Gastrocnemius medialis (tissue), 4 donors: ENCODE measurements around the gene VPS4A. TPM values are rescaled to one million over a fixed set of nuclear protein-coding genes. Genes with fewer than 3 reads are reported as not detected.
A peak's percentile ranks its signal among the peaks of the same experiment; 100 is the strongest.

Experiments
- ATAC-seq, 2 donors: fragments of 150-250 bp; one replicate each; pipeline ENCODE4 v1.9.1; 2016
- DNase-seq, 2 donors: peaks; one replicate each; pipeline ENCODE4 v3.0.0-alpha.2; 2019
- H3K27ac ChIP-seq, 4 donors: fragments of 200-600 bp; sonication (generic); 1 replicate in 1 of 4; 2 replicates in 3 of 4; pipeline ENCODE4 v1.5.1; 2016 to 2018; ENCODE audit warnings: mild to moderate bottlenecking in 2 of 4, moderate library complexity in 1 of 4
- H3K27me3 ChIP-seq, 3 donors: fragments of 200-600 bp; sonication (generic) in 2 of 3; 1 replicate in 1 of 3; 2 replicates in 2 of 3; pipeline versions ENCODE4 v1.5.1 to v1.6.0; 2016 to 2019; ENCODE audit warnings: mild to moderate bottlenecking in 1 of 3, moderate library complexity in 1 of 3
- H3K36me3 ChIP-seq, 2 donors: fragments of 200-600 bp; sonication (generic) in 1 of 2; one replicate each; pipeline ENCODE4 v1.5.1; 2017 to 2018
- H3K4me1 ChIP-seq, 2 donors: fragments of 200-600 bp; sonication (generic) in 1 of 2; one replicate each; pipeline ENCODE4 v1.5.1; 2016 to 2017; ENCODE audit warnings: mild to moderate bottlenecking in 2 of 2
- H3K4me3 ChIP-seq, 4 donors: fragments of 200-600 bp; sonication (generic) in 3 of 4; 1 replicate in 1 of 4; 2 replicates in 3 of 4; pipeline ENCODE4 v1.5.1; 2016 to 2019; ENCODE audit warnings: mild to moderate bottlenecking in 2 of 4
- H3K9me3 ChIP-seq, 3 donors: fragments of 200-600 bp; sonication (generic) in 2 of 3; 1 replicate in 1 of 3; 2 replicates in 2 of 3; pipeline ENCODE4 v1.5.1; 2016 to 2019
- POLR2A ChIP-seq, 2 donors: fragments of 450-650 bp; IDR thresholded peaks; one replicate each; pipeline ENCODE4 v1.6.1; 2017; ENCODE audit warnings: antibody characterized with exemption in 2 of 2, mild to moderate bottlenecking in 2 of 2, moderate library complexity in 2 of 2
- in situ Hi-C, 4 donors: fragments of 200-750 bp; cut with MboI; loops; one replicate each; pipeline versions ENCODE4 v1.15.0 to v1.8.0; 2017; ENCODE audit warnings: low sequenced_read_pairs in 4 of 4
- intact Hi-C: fragments of 100-400 bp; cut with DNase I; formaldehyde crosslinking; loops from one replicate; pipeline ENCODE4 v1.15.1; 2023; ENCODE audit warnings: low total_unique reads
- total RNA-seq, 4 donors: library from RNA; depleted of rRNA; stranded (reverse); fragments of >200 nt; gene quantifications; one replicate each; pipeline versions ENCODE4 v1.1.0 to v1.2.3, GENCODE V29; 2016
- TF ChIP-seq, protein P1 (sequence below), 5 experiments: fragments of 450-650 bp in 3 of 5; fragments of 200-600 bp in 2 of 5; sonication (generic) in 2 of 5; IDR thresholded peaks in 4 of 5; conservative IDR thresholded peaks in 1 of 5; 1 replicate in 4 of 5; 2 replicates in 1 of 5; pipeline ENCODE4 v1.5.1; 2016 to 2019; ENCODE audit warnings: antibody characterized with exemption in 5 of 5, mild to moderate bottlenecking in 3 of 5, moderate library complexity in 3 of 5

VPS4A gene
- total RNA-seq, 4 donors from 2014 or later: 53.3 to 112 (median 70.1) TPM

- in situ Hi-C loops (no loop called here), intact Hi-C loops (no loop called here)
- no peak for DNase-seq
- no peak for ATAC-seq
- peaks cover 0 to 79% of the 10 kb centered on the region in 2 donors for H3K36me3 ChIP-seq
- H3K27me3 ChIP-seq: no peaks in the 10 kb centered on the region
- H3K27ac ChIP-seq: peak overlapping the region in 1 of 4 donors; percentile 82
- H3K4me3 ChIP-seq: no peak overlapping the region
- H3K4me1 ChIP-seq: peaks cover 15 to 16% of the 10 kb centered on the region in 2 donors
- no peak for TF ChIP-seq POLR2A (IDR thresholded peaks at IDR 0.05)
- TF ChIP-seq, protein P1, sequence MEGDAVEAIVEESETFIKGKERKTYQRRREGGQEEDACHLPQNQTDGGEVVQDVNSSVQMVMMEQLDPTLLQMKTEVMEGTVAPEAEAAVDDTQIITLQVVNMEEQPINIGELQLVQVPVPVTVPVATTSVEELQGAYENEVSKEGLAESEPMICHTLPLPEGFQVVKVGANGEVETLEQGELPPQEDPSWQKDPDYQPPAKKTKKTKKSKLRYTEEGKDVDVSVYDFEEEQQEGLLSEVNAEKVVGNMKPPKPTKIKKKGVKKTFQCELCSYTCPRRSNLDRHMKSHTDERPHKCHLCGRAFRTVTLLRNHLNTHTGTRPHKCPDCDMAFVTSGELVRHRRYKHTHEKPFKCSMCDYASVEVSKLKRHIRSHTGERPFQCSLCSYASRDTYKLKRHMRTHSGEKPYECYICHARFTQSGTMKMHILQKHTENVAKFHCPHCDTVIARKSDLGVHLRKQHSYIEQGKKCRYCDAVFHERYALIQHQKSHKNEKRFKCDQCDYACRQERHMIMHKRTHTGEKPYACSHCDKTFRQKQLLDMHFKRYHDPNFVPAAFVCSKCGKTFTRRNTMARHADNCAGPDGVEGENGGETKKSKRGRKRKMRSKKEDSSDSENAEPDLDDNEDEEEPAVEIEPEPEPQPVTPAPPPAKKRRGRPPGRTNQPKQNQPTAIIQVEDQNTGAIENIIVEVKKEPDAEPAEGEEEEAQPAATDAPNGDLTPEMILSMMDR (IDR thresholded peaks at IDR 0.05 in 4 of 5, conservative IDR thresholded peaks at IDR 0.05 in 1 of 5): no peak
- H3K9me3 ChIP-seq: no peaks in the 10 kb centered on the region
Measured at GRCh38 chr16:69319826-69320739, 8.9 kb downstream of the VPS4A start.

DNA sequence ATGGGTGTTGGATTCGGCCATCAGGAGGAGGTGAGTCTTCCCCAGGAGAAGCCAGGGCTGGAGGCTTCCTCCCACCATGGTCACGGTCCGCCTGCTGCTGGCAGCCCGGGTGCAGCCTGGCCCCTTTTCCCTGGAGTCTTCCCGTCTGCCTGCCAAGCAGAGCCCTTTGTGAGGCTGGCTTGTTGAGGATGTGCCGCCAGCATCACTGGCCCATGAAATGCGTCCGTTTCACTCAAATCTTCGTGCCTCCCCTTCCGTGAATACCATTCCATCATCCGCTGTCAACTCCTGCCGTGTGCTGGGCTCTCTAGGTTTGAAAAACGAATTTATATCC, 9.6 kb downstream of the VPS4A start:
- no peak for ATAC-seq
- TF ChIP-seq, protein P1 (IDR thresholded peaks at IDR 0.05 in 4 of 5, conservative IDR thresholded peaks at IDR 0.05 in 1 of 5): no peak
- no peak for TF ChIP-seq POLR2A (IDR thresholded peaks at IDR 0.05)
- Histone ChIP-seq H3K4me3 (no peak overlapping the region), H3K9me3 (no peaks in the 10 kb centered on the region), H3K36me3 (peaks cover 0 to 77% of the 10 kb centered on the region in 2 donors), H3K4me1 (peaks cover 18 to 22% of the 10 kb centered on the region in 2 donors), H3K27ac (no peak overlapping the region), H3K27me3 (no peaks in the 10 kb centered on the region)
- intact Hi-C loops: no loop called here
- in situ Hi-C loops: no loop called here
- DNase-seq: no peak

- H3K4me1 ChIP-seq: peaks cover 22 to 26% of the 10 kb centered on the region in 2 donors
- no peak overlapping the region for H3K27ac ChIP-seq
- DNase-seq: no peak
- no peak overlapping the region for H3K4me3 ChIP-seq
- TF ChIP-seq, protein P1 (IDR thresholded peaks at IDR 0.05 in 4 of 5, conservative IDR thresholded peaks at IDR 0.05 in 1 of 5): no peak
- TF ChIP-seq POLR2A (IDR thresholded peaks at IDR 0.05): no peak
- H3K27me3 ChIP-seq: no peaks in the 10 kb centered on the region
- intact Hi-C loops (no loop called here), in situ Hi-C loops (no loop called here)
- H3K9me3 ChIP-seq: no peaks in the 10 kb centered on the region
- peaks cover 0 to 74% of the 10 kb centered on the region in 2 donors for H3K36me3 ChIP-seq
- no peak for ATAC-seq
Measured at GRCh38 chr16:69321080-69321479, 9.9 kb downstream of the VPS4A start.

DNA sequence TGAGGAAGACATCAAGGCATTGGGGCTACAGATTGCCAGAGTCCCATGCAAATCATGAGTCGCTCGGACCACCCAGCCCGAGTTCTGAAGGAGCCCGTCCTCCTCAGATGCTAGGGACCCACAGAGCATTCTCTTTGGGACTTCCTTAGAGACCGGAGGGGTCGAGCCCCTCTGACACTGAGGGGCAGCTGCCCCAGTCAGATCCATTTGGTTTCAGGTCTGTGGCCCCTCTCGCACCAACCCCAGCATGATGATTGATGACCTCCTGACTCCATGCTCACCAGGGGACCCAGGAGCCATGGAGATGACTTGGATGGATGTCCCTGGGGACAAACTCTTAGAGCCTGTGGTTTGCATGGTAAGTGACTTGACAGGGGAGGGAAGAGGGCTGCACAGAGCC, 11.2 kb downstream of the VPS4A start:
- ATAC-seq (no peak), DNase-seq (no peak)
- H3K4me1 ChIP-seq: peaks cover 26 to 39% of the 10 kb centered on the region in 2 donors
- no peaks in the 10 kb centered on the region for H3K27me3 ChIP-seq
- in situ Hi-C loops (no loop called here), intact Hi-C loops (no loop called here)
- no peaks in the 10 kb centered on the region for H3K9me3 ChIP-seq
- peaks cover 0 to 62% of the 10 kb centered on the region in 2 donors for H3K36me3 ChIP-seq
- H3K4me3 ChIP-seq: no peak overlapping the region
- TF ChIP-seq, protein P1 (IDR thresholded peaks at IDR 0.05 in 4 of 5, conservative IDR thresholded peaks at IDR 0.05 in 1 of 5): no peak
- no peak for TF ChIP-seq POLR2A (IDR thresholded peaks at IDR 0.05)
- H3K27ac ChIP-seq: peak overlapping the region in 1 of 4 donors; percentile 99
